Hematopoietic multipotent progenitor cell treated with erythropoietin and hydrocortisone succinate and interleukin-3 and kit ligand, for 15 days (in vitro differentiated cells): Measurements from ENCODE around the gene PPEF2.

ENCODE experiments used
- DNase-seq: peaks from one replicate; pipeline ENCODE4 v3.0.0-alpha.2; 2015; ENCODE audit warnings: low spot score

Gene PPEF2

GRCh38 chr4:75831856-75832405 lies 70.3 kb downstream of the PPEF2 start:
- DNase-seq = no peak

- no peak for DNase-seq
Measured at GRCh38 chr4:75830906-75831305, 71.3 kb downstream of the PPEF2 start.

GRCh38 chr4:75823812-75824211 lies 78.4 kb downstream of the PPEF2 start:
- DNase-seq = no peak

GRCh38 chr4:75822416-75822815 lies 79.8 kb downstream of the PPEF2 start:
- no peak for DNase-seq

GRCh38 chr4:75821966-75822365 lies 80.3 kb downstream of the PPEF2 start:
- DNase-seq = no peak

GRCh38 chr4:75821216-75821615 lies 81.0 kb downstream of the PPEF2 start:
- no peak for DNase-seq

GRCh38 chr4:75820676-75821075 lies 81.6 kb downstream of the PPEF2 start:
- DNase-seq = no peak

GRCh38 chr4:75820197-75820596 lies 82.1 kb downstream of the PPEF2 start:
- no peak for DNase-seq

GRCh38 chr4:75819121-75819520 lies 83.1 kb downstream of the PPEF2 start:
- DNase-seq = no peak

- no peak for DNase-seq
Measured at GRCh38 chr4:75817901-75818300, 84.4 kb downstream of the PPEF2 start.
